Measurements from ENCODE around the gene CTIF.

DNA sequence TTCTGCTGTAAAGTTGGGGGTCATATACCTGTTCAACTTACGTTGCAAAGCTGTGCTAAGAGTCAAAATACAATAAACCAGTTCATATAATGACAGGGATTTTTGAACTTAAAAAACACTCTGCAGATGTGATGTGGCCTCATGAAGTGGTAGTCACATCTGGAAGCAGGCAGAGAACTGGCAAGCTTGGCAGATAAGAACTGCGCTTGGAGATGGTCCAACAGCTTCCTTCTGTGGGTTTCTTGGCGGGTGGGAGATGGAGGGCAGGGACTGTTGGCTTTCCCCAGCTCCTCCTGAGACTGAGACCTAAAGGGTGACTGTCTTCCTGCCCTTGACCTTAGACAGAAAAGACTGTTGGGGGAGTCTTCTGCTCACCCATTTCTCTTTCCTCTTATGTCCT lies 140.4 kb downstream of the CTIF start:
- TF ChIP-seq, protein P1, sequence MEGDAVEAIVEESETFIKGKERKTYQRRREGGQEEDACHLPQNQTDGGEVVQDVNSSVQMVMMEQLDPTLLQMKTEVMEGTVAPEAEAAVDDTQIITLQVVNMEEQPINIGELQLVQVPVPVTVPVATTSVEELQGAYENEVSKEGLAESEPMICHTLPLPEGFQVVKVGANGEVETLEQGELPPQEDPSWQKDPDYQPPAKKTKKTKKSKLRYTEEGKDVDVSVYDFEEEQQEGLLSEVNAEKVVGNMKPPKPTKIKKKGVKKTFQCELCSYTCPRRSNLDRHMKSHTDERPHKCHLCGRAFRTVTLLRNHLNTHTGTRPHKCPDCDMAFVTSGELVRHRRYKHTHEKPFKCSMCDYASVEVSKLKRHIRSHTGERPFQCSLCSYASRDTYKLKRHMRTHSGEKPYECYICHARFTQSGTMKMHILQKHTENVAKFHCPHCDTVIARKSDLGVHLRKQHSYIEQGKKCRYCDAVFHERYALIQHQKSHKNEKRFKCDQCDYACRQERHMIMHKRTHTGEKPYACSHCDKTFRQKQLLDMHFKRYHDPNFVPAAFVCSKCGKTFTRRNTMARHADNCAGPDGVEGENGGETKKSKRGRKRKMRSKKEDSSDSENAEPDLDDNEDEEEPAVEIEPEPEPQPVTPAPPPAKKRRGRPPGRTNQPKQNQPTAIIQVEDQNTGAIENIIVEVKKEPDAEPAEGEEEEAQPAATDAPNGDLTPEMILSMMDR (IDR thresholded peaks at IDR 0.05; ENCODE audit: low read length): no peak
- TF ChIP-seq EZH2 (optimal IDR thresholded peaks at IDR 0.05; ENCODE audit: low read depth, low read length): no peak

All from MM.1S (cell line).